Tibial artery (tissue), 4 donors: ENCODE measurements around the gene AKR1C1.
"Not testable (repeated sequence)": the region's sequence is repeated elsewhere in the genome, so short reads cannot be mapped to it uniquely, and the experiment has no call there.

Experiments used
- DNase-seq, 2 donors: peaks; one replicate each; pipeline ENCODE4 v3.0.0-alpha.2; 2019
- H3K27ac ChIP-seq, 2 donors: fragments of 200-600 bp; sonication (generic) in 1 of 2; 1 replicate in 1 of 2; 2 replicates in 1 of 2; pipeline ENCODE4 v1.5.1; 2018 to 2019; ENCODE audit warnings: mild to moderate bottlenecking in 1 of 2
- H3K27me3 ChIP-seq, 2 donors: fragments of 200-600 bp; sonication (generic) in 1 of 2; one replicate each; pipeline versions ENCODE4 v1.5.1 to v1.6.0; 2016 to 2019
- H3K36me3 ChIP-seq, 3 donors: fragments of 200-600 bp; sonication (generic) in 2 of 3; one replicate each; pipeline ENCODE4 v1.5.1; 2016 to 2019; ENCODE audit warnings: mild to moderate bottlenecking in 2 of 3
- H3K4me1 ChIP-seq, 4 donors: fragments of 200-600 bp; sonication (generic) in 2 of 4; 1 replicate in 3 of 4; 2 replicates in 1 of 4; pipeline ENCODE4 v1.5.1; 2016 to 2019
- H3K4me3 ChIP-seq, 2 donors: fragments of 200-600 bp; sonication (generic) in 1 of 2; 1 replicate in 1 of 2; 2 replicates in 1 of 2; pipeline ENCODE4 v1.5.1; 2018 to 2019; ENCODE audit warnings: mild to moderate bottlenecking in 2 of 2
- H3K9me3 ChIP-seq, 3 donors: fragments of 200-600 bp; sonication (generic) in 1 of 3; one replicate each; pipeline ENCODE4 v1.5.1; 2016 to 2019
- intact Hi-C: fragments of 100-400 bp; cut with DNase I; formaldehyde crosslinking; loops from one replicate; pipeline ENCODE4 v1.15.0; 2023; ENCODE audit warnings: low total_unique reads
- TF ChIP-seq, protein P1 (sequence below), 2 experiments: fragments of 200-600 bp in 1 of 2; fragments of 450-650 bp in 1 of 2; IDR thresholded peaks; one replicate each; pipeline ENCODE4 v1.5.1; 2017 to 2019; ENCODE audit warnings: antibody characterized with exemption in 2 of 2, mild to moderate bottlenecking in 1 of 2, moderate library complexity in 1 of 2

The AKR1C1 gene

DNA sequence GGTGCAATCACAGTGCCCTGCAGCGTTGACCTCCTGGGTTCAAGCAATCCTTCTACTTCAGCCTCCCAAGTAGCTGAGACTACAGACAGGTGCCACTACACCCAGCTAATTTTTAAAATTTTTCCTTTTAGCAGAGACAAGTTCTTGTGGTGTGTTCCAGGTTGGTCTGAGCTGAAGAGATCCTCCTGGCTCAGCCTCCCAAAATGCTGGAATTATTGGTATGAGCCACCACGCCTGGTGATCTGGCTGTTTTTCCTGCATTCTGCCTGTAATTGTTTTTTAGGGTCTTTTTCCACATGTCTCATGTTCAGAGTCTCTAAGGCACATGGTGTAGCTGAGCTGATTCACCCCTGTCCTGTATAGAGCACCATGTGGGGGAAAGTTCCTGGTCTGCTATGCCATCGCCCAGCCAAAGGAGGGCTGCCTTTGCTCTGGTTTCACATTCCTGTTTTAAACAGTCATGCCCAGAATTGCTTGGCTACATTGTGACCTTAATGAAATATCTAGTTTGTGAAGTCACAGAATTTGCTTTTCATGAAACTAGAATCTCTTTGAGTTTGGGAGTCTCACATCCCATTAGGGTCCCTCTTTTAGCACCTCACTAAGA lies 55.6 kb downstream of the AKR1C1 start:
- Histone ChIP-seq H3K27ac (peak overlapping the region; percentile 52 to 55), H3K4me1 (peaks cover 0 to 34% (median 24%) of the 10 kb centered on the region in 4 donors)
- H3K36me3 ChIP-seq, H3K4me3 ChIP-seq, intact Hi-C loops, H3K27me3 ChIP-seq, H3K9me3 ChIP-seq: not testable (repeated sequence)
- DNase-seq = peak; percentile 49 to 71
- TF ChIP-seq, protein P1, sequence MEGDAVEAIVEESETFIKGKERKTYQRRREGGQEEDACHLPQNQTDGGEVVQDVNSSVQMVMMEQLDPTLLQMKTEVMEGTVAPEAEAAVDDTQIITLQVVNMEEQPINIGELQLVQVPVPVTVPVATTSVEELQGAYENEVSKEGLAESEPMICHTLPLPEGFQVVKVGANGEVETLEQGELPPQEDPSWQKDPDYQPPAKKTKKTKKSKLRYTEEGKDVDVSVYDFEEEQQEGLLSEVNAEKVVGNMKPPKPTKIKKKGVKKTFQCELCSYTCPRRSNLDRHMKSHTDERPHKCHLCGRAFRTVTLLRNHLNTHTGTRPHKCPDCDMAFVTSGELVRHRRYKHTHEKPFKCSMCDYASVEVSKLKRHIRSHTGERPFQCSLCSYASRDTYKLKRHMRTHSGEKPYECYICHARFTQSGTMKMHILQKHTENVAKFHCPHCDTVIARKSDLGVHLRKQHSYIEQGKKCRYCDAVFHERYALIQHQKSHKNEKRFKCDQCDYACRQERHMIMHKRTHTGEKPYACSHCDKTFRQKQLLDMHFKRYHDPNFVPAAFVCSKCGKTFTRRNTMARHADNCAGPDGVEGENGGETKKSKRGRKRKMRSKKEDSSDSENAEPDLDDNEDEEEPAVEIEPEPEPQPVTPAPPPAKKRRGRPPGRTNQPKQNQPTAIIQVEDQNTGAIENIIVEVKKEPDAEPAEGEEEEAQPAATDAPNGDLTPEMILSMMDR (IDR thresholded peaks at IDR 0.05) = peak; percentile 35 to 46

DNA sequence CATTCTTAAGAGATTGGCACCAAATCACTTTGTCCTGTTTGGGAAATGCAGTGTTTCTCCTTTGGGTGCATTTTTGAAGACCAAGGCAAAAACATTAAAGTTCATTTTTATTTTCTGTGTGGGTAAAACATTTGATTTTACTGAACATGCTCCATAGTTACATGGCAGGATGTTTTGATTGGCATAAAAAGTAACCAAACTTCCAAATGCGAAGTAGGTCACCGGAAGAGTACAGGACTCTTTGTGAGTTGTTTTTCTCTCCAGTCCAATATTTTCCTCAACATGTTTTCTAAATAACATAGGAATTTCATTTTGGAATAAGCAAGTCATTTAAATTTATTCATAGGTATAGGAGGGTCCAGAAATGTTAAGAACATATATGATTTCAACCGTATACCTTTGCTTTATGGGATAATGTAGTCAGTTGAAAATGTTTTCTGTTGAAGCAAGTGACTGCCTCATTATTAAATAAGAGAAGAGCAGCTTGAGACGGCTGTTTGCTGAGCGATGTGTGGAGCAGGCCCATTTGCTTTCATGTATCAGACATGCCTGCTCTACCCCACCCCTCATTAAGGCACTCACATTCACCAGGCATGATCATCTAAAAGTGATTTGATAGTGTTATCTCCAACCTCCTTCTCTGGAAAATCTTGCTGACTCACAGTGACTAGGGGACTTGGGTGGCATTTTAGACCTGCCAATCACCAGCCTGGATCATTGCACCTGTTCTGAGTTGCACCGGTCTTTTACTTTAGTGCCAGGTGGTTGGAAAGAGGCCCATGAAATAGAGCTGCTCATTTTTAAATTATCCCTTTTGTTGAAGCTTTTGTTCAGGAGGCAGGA lies 56.8 kb downstream of the AKR1C1 start:
- DNase-seq, H3K9me3 ChIP-seq, intact Hi-C loops, H3K27me3 ChIP-seq, H3K36me3 ChIP-seq, H3K4me3 ChIP-seq: not testable (repeated sequence)
- Histone ChIP-seq H3K27ac (peak overlapping the region; percentile 52 to 55), H3K4me1 (peaks cover 0 to 34% (median 24%) of the 10 kb centered on the region in 4 donors)

DNA sequence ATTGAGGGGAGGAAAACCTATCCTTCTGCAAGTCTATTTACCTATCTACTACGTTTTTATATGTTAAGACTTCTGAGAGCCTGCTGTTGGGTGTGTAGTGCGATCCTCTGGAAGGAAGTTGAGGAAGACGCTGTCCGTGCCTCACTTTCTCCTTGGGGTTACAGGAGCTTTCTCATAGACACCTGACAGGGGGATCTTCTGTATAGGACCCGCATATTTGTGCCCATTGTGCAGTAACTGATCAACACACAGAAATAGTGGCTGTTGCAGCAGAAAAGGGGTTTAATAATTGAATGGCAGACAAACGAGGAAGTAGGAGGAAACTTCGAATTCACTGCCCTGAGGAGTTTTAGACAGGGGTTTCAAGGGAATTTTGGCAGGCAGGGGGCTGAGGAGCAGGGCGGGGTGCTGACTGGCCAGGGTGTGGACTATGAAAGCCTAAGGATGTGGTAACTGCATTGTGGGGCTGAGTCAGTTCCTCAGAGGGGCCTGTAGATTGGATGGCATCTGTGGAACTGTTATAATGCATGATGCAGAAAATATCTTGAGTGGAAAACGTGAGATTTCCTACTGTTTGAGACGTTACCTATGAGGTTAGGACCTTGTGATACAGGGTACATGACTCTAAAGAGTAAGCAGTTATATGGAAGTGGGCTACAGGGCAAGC lies 58.5 kb downstream of the AKR1C1 start:
- intact Hi-C loops = not testable (repeated sequence)

DNA sequence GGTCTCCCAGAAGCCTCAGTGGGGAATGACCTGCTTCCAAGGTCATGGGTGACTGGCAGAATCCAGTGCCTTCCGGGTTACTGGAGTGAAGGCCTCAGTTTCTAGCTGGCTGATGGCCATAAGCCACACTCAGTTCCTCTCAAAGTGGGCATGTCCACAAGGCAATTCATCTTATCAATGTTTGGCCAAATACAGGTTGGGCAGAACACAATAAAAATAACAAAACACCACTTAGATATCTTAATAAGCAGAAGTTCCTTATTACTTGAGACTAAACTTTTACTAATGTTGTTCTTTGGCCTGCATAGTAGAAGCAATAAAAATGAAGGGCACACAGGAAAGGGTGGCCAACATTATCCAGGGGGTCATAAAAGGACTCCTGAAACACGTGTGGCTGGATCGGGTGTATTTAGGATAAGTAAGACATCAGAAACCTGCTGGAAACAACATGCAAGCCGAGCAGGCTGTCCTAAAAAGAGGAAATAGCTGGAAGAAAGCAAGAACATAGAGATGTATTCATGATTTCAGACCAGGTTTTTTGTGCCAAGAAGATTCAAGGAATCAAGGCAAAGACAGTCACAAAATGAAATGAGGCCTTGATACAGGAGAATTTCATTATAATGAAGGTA lies 60.1 kb downstream of the AKR1C1 start:
- H3K27ac ChIP-seq = no peak overlapping the region
- no peaks in the 10 kb centered on the region for H3K36me3 ChIP-seq
- H3K4me3 ChIP-seq = no peak overlapping the region
- H3K9me3 ChIP-seq = no peaks in the 10 kb centered on the region
- intact Hi-C loops = no loop called here
- H3K27me3 ChIP-seq = no peaks in the 10 kb centered on the region
- DNase-seq = no peak
- peaks cover 0 to 27% (median 21%) of the 10 kb centered on the region in 4 donors for H3K4me1 ChIP-seq
- TF ChIP-seq, protein P1 (IDR thresholded peaks at IDR 0.05) = no peak

More for the DNA sequence above, 58.5 kb downstream of the AKR1C1 start:
- H3K4me3 ChIP-seq, H3K9me3 ChIP-seq, H3K27ac ChIP-seq, H3K27me3 ChIP-seq, DNase-seq, H3K36me3 ChIP-seq: not testable (repeated sequence)
- H3K4me1 ChIP-seq = peaks cover 0 to 34% (median 27%) of the 10 kb centered on the region in 4 donors

DNA sequence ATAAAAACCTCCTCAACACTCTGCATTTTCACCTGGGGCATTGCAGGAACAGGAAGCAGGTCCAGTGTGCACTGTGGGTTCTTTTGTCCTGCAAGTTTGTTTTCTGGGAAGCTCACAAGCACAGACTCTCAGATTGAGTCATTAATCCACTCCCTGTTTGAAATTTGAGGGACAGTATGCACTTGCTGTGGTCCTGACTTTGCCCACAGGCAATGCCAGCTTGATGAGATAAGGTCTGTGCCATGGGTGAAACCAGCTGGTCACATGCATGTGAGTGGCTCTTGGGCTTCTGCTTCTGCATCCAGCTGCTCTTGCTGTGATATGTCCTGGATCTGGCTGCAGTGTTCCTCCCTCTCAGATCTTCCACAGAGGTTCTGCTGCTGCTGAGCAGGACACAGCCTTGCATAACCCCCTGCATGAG lies 62.3 kb downstream of the AKR1C1 start:
- H3K4me3 ChIP-seq, intact Hi-C loops, H3K27me3 ChIP-seq, H3K27ac ChIP-seq, H3K36me3 ChIP-seq, H3K4me1 ChIP-seq: not testable (repeated sequence)
- peak in 1 of 2 donors; percentile 29 for DNase-seq
- H3K9me3 ChIP-seq = peaks cover 0 to 12% (median 2%) of the 10 kb centered on the region in 3 donors

DNA sequence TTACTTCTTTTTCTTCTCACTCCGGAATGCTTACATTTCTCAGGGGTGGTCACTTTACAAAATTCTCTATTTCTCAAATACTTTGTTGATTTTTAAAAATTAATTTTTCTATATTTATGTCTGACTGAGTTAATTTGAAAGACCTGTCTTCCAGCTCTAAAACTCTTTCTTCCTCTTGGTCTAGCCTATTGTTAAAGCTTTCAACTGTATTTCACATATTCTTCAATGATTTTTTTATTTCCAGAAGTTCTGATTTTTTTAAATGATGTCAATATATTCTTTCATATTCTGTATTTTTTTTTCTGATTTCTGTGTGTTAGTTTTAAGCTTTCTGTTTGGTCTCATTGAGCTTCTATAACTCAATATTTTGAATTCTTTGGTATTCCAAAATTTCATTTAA lies 67.8 kb downstream of the AKR1C1 start:
- no peak for DNase-seq
- intact Hi-C loops = no loop called here

DNA sequence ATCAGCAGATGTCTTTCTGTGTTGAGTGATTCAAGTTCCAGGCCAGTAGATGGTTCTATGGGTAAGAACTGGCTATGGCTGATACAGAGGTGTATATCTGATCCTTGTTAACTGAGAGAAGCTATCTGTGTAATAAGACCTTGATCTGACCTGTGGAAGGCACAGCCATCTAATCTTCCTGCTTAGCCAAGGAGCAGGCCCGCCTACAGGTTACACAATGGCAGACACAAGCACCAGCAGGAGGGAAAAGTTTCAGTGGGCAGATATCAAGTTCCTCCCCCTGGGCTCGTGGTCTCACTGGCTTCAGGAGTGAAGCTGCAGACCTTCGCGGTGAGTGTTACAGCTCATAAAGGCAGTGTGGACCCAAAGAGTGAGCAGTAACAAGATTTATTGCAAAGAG lies 68.4 kb downstream of the AKR1C1 start:
- intact Hi-C loops, DNase-seq, H3K36me3 ChIP-seq, H3K27me3 ChIP-seq, H3K27ac ChIP-seq, H3K4me3 ChIP-seq: not testable (repeated sequence)
- Histone ChIP-seq H3K4me1 (peaks cover 0 to 11% (median 0%) of the 10 kb centered on the region in 4 donors), H3K9me3 (peaks cover 0 to 41% (median 15%) of the 10 kb centered on the region in 3 donors)

More for the DNA sequence above, 67.8 kb downstream of the AKR1C1 start:
- Histone ChIP-seq H3K4me1 (peaks cover 0 to 11% (median 0%) of the 10 kb centered on the region in 4 donors), H3K9me3 (peaks cover 0 to 41% (median 15%) of the 10 kb centered on the region in 3 donors), H3K27ac (no peak overlapping the region), H3K27me3 (no peaks in the 10 kb centered on the region), H3K36me3 (peaks cover 0 to 7% (median 0%) of the 10 kb centered on the region in 3 donors), H3K4me3 (no peak overlapping the region)
- TF ChIP-seq, protein P1 (IDR thresholded peaks at IDR 0.05) = no peak

DNA sequence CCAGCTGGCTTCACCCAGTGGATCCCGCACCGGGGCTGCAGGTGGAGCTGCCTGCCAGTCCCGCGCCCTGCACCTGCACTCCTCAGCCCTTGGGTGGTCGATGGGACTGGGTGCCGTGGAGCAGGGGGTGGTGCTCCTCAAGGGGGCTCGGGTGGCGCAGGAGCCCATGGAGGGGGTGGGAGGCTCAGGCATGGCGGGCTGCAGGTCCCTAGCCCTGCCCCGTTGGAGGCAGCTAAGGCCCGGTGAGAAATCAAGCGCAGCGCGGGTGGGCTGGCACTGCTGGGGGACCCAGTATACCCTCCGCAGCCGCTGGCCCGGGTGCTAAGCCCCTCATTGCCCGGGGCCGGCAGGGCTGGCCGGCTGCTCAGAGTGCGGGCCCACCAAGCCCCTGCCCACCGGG lies 69.2 kb downstream of the AKR1C1 start:
- H3K27me3 ChIP-seq, H3K4me3 ChIP-seq, H3K36me3 ChIP-seq, intact Hi-C loops, H3K27ac ChIP-seq, DNase-seq: not testable (repeated sequence)
- Histone ChIP-seq H3K9me3 (peaks cover 0 to 41% (median 15%) of the 10 kb centered on the region in 3 donors), H3K4me1 (peaks cover 0 to 11% (median 0%) of the 10 kb centered on the region in 4 donors)
